Measurements from ENCODE around the gene GBP2.

The GBP2 gene

GRCh38 chr1:89104687-89105086, 21.2 kb downstream of the GBP2 start:
- no peak overlapping the region for H3K4me3 ChIP-seq (ENCODE audit: low read depth, low read length)
- no peak for TF ChIP-seq CTCF (IDR thresholded peaks at IDR 0.05; ENCODE audit: insufficient read depth, low read depth, low read length, missing control alignments)
- no peak for DNase-seq (ENCODE audit: low read depth)

DNA sequence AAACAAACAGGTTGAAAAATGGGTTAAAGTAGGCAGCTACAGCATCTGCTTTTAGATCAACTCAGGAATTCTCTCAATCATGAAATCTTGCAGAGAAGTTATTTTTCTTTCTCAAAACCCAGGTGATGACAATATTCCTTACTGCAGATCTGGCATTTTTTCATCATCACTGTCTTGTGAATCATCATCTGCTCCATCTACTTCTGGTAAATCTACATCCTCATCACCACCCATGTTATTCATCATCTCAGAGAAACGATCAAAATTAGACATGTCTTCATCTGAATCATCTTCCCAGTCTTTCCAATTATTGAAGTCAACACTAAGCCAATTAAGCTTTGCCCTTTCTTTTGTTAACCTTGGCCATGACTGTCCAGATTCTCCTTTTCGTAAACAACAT, 21.8 kb downstream of the GBP2 start:
- H3K4me3 ChIP-seq (ENCODE audit: low read depth, low read length) = no peak overlapping the region
- no peak for TF ChIP-seq CTCF (IDR thresholded peaks at IDR 0.05; ENCODE audit: insufficient read depth, low read depth, low read length, missing control alignments)
- DNase-seq (ENCODE audit: low read depth) = no peak

GRCh38 chr1:89102021-89102420, 23.9 kb downstream of the GBP2 start:
- no peak for TF ChIP-seq CTCF (IDR thresholded peaks at IDR 0.05; ENCODE audit: insufficient read depth, low read depth, low read length, missing control alignments)
- DNase-seq (ENCODE audit: low read depth) = no peak
- H3K4me3 ChIP-seq (ENCODE audit: low read depth, low read length) = no peak overlapping the region

DNA sequence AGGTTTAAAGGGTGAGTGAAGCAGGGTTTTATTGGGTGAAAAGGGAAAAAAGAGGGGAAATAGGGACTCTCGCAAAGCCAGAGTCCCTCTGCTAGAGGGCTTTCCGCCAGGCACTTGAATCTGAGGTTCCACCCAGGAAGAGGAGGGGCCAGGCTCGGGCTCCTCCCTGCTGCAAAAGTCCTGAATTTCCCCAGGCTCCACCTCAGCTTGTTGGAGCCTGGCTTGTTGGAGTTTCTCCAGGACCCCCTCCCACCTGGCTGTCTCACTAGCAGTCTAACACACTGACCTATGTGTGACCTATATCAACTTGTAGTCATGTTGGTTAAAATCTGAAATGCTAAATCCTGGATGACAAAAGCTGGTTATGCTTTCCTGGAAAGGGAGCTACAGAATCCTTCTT, 25.5 kb downstream of the GBP2 start:
- no peak for TF ChIP-seq CTCF (IDR thresholded peaks at IDR 0.05; ENCODE audit: insufficient read depth, low read depth, low read length, missing control alignments)
- DNase-seq (ENCODE audit: low read depth) = no peak
- no peak overlapping the region for H3K4me3 ChIP-seq (ENCODE audit: low read depth, low read length)

- no peak overlapping the region for H3K4me3 ChIP-seq (ENCODE audit: low read depth, low read length)
- no peak for TF ChIP-seq CTCF (IDR thresholded peaks at IDR 0.05; ENCODE audit: insufficient read depth, low read depth, low read length, missing control alignments)
- DNase-seq (ENCODE audit: low read depth) = no peak
These were observed 27.1 kb downstream of the GBP2 start for GRCh38 chr1:89098857-89099256.

DNA sequence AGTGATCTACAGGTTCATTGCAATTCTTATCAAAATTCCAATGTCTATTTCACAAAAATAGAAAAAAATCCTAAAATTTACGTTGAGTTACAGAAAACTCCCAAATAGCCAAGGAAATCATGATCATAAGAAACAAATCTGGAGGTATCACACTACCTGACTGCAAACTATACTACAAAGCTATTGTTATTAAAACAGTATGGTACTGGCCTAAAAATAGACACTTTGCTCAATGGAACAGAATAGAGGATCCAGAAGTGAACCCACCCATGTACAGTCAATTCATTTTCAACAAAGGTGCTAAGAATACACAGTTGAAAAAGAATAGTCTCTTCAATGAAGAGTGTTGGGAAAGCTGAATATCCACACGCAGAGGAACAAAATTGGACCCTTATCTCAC, 30.2 kb downstream of the GBP2 start:
- no peak for DNase-seq (ENCODE audit: low read depth)

More for the DNA sequence above, 30.2 kb downstream of the GBP2 start:
- no peak overlapping the region for H3K4me3 ChIP-seq (ENCODE audit: low read depth, low read length)
- no peak for TF ChIP-seq CTCF (IDR thresholded peaks at IDR 0.05; ENCODE audit: insufficient read depth, low read depth, low read length, missing control alignments)

All from GM12865 (cell line).